ENCODE data around the gene SH2D2A. TPM values are rescaled to one million over a fixed set of nuclear protein-coding genes. Genes with fewer than 3 reads are reported as not detected.

SH2D2A gene
- total and polyA plus RNA-seq, 9 donors: 0.19 to 2.8 (median 0.77) TPM

DNA sequence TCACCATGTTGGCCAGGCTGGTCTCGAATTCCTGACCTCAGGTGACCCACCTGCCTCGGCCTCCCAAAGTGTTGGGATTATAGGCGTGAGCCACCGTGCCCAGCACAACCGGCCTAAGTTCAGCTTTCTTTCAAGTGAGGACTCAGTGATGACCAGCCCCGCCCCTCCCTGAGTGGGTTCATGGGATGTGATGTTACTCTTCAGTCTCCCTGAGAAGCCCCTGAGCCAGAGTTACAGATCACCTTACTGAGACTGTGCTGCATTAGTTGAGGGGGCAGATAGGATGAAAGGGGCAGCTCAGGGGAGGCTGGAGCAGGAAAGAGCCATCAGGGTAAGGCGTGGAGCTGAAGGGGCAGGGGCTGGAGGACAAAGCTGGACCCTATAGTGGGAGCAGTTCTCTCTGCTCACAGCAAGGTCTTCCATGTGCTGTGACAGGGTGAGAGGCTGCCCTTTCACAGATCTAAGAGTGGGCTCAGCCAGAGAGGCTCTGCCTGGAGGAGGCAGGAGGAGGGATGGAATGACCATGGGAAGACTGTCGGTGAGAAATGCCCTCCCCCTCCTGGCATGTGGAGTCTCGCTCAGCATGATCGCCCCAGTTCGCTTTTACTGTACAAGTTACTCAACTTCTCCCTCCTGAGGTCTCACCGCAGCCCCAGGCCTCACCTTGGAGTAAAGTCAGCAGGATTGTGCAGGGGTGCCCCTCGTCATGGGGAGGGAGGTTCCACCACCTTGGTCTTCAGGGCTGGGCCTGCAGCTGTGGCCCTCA, 13.4 kb downstream of the SH2D2A start:
- H3K9me3 ChIP-seq: no peaks in the 10 kb centered on the region
- TF ChIP-seq EP300 (IDR thresholded peaks at IDR 0.05) (no peak), POLR2A (IDR thresholded peaks at IDR 0.05) (no peak)
- TF ChIP-seq, protein P1, sequence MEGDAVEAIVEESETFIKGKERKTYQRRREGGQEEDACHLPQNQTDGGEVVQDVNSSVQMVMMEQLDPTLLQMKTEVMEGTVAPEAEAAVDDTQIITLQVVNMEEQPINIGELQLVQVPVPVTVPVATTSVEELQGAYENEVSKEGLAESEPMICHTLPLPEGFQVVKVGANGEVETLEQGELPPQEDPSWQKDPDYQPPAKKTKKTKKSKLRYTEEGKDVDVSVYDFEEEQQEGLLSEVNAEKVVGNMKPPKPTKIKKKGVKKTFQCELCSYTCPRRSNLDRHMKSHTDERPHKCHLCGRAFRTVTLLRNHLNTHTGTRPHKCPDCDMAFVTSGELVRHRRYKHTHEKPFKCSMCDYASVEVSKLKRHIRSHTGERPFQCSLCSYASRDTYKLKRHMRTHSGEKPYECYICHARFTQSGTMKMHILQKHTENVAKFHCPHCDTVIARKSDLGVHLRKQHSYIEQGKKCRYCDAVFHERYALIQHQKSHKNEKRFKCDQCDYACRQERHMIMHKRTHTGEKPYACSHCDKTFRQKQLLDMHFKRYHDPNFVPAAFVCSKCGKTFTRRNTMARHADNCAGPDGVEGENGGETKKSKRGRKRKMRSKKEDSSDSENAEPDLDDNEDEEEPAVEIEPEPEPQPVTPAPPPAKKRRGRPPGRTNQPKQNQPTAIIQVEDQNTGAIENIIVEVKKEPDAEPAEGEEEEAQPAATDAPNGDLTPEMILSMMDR (IDR thresholded peaks at IDR 0.05): no peak
- WGBS, 3 donors: 84 to 89% (median 88%) methylated on average over 13 of the region's 13 CpGs
- H3K36me3 ChIP-seq: no peaks in the 10 kb centered on the region
- no peak for DNase-seq
- peaks cover 6% of the 10 kb centered on the region for H3K4me1 ChIP-seq (ENCODE audit: insufficient read depth)
- H3K4me3 ChIP-seq: no peak overlapping the region
- H3K27me3 ChIP-seq: no peaks in the 10 kb centered on the region
- H3K27ac ChIP-seq: no peak overlapping the region
- intact Hi-C loops (cut with DNase I): no loop called here

DNA sequence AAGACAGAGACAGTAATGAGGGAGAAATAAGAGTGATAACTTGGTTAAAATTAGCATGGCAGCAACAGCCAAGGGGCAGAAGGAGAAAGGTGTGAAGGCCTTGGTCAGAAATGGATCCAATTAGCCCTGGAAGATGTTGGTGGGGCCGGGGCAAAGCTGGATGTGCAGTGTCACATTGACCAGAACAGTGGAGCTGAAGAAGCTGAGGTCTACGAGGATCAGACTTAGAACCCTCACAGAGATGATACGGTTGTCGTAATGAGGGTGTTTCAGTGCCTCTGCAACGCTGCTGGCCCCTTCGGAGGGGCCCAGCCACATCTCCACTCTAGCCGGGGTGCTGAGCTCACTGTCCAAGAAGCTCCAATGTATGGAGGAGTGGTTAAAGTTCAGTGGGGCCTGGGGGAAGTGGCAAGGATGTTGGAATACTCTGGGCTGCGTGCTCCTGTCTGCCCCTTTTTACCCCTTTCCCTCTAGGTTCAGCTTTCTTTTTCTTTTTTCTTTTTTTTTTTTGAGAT, 14.2 kb downstream of the SH2D2A start:
- Histone ChIP-seq H3K27me3 (no peaks in the 10 kb centered on the region), H3K4me3 (no peak overlapping the region), H3K4me1 (ENCODE audit: insufficient read depth) (peaks cover 6% of the 10 kb centered on the region), H3K36me3 (peaks cover 5% of the 10 kb centered on the region), H3K27ac (no peak overlapping the region), H3K9me3 (no peaks in the 10 kb centered on the region)
- intact Hi-C loops (cut with DNase I): no loop called here
- TF ChIP-seq EP300 (IDR thresholded peaks at IDR 0.05) (no peak), POLR2A (IDR thresholded peaks at IDR 0.05) (no peak)
- TF ChIP-seq, protein P1 (IDR thresholded peaks at IDR 0.05): no peak
- no peak for DNase-seq
- 86 to 89% (median 88%) methylated on average over 8 of the region's 8 CpGs for WGBS, 3 donors

DNA sequence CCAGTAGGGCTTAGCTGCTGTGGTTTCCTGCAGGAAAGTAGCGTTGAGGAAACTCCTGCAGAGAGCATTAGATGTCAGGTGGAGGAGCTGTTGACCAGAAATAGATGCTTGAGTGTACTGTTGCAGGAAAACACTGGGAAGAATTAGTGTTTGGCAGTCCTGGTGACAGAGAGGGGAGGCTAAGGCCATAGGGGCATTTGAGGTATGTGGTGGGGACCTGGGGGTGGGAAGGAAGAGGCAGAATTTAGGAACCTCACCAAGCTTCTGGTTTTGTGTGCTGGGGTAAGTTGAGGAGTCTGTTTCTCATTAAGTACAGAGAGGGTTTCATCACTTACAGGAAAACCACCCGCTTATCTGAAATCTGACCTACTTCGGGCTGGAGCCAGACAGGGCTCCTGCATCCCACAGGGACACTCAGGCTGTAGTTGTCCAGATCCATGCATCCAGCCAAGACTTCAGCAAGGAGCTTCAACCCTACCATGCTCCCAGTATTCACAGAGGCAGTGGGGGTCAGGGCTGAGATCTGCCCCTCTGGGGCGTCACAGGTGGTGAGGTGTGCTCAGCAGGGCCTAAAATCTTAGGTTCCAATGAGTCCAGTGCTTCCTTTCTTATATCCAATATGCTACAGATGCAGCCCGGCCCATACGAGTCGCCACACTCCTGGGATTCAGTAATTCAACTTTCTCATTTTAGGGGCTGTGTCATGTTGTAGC, 15.1 kb downstream of the SH2D2A start:
- no peak for DNase-seq
- no peak overlapping the region for H3K4me3 ChIP-seq
- WGBS, 3 donors: 61 to 66% (median 65%) methylated on average over 7 of the region's 7 CpGs
- H3K9me3 ChIP-seq: no peaks in the 10 kb centered on the region
- H3K36me3 ChIP-seq: peaks cover 5% of the 10 kb centered on the region
- no peaks in the 10 kb centered on the region for H3K27me3 ChIP-seq
- peaks cover 6% of the 10 kb centered on the region for H3K4me1 ChIP-seq (ENCODE audit: insufficient read depth)
- no peak overlapping the region for H3K27ac ChIP-seq
- intact Hi-C loops (cut with DNase I): no loop called here
- TF ChIP-seq EP300 (IDR thresholded peaks at IDR 0.05) (no peak), POLR2A (IDR thresholded peaks at IDR 0.05) (no peak)
- TF ChIP-seq, protein P1 (IDR thresholded peaks at IDR 0.05): no peak

DNA sequence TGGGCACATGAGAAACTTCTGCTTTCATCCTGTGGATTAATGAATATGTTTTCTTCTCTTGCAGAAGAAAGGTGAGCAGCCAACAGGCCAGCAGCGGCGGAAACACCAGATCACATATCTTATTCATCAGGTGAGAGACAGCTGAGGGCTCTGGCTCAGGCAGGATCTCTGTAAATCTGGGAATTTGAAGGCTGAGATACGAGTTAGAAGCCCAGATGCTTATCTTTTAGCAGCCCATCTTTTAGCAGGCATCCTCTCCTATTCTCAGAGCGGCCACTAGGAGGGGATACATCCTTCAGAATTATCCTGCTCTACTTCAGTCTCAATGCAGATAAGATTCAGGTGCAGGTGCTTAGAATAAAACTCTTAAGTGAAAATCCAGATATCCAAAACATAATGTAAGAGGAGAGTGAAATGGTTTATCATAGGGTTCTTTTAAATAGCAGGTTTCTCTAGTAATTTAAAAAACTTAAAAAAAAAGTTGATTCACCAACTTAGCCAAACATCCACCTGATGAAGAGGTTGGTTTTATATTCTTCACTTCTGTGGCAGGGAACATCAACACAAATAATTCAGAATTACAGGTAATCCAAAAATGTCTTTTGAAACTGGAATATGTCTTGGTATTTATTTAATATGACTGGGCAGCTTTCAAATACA, 19.3 kb downstream of the SH2D2A start:
- Histone ChIP-seq H3K4me1 (ENCODE audit: insufficient read depth) (no peaks in the 10 kb centered on the region), H3K27ac (no peak overlapping the region), H3K4me3 (no peak overlapping the region), H3K27me3 (no peaks in the 10 kb centered on the region), H3K9me3 (no peaks in the 10 kb centered on the region), H3K36me3 (peaks cover 5% of the 10 kb centered on the region)
- intact Hi-C loops (cut with DNase I): loop anchor here in 1 of 4 donors (10.0 kb wide), 1 partner anchor 57 kb away; the partner anchor contains the start of gene INSRR
- no peak for TF ChIP-seq POLR2A (IDR thresholded peaks at IDR 0.05)
- TF ChIP-seq, protein P1 (IDR thresholded peaks at IDR 0.05): peak in 1 of 3 donors; percentile 19
- no peak for TF ChIP-seq EP300 (IDR thresholded peaks at IDR 0.05)
- no peak for DNase-seq
- WGBS, 3 donors: 49 to 62% (median 60%) methylated on average over 4 of the region's 4 CpGs
